A673 (cell line): ENCODE measurements around the gene AKIRIN1.

ENCODE experiments used
- EZH2 ChIP-seq: fragments of 200-600 bp; sonication (generic); IDR thresholded peaks from 2 replicates; pipeline ENCODE4 v1.6.1; 2017; ENCODE audit warnings: borderline replicate concordance, low read depth, mild to moderate bottlenecking, mixed read lengths, antibody characterized with exemption, low read length; ENCODE audit not compliant: poor library complexity, severe bottlenecking
- TF ChIP-seq, protein P1 (sequence below): fragments of 300-800, 200-600 bp; sonication (generic); conservative IDR thresholded peaks from 2 replicates; pipeline ENCODE4 v1.5.1; 2017; ENCODE audit warnings: low read depth, mild to moderate bottlenecking, antibody characterized with exemption, low read length, moderate library complexity, mixed read lengths

DNA sequence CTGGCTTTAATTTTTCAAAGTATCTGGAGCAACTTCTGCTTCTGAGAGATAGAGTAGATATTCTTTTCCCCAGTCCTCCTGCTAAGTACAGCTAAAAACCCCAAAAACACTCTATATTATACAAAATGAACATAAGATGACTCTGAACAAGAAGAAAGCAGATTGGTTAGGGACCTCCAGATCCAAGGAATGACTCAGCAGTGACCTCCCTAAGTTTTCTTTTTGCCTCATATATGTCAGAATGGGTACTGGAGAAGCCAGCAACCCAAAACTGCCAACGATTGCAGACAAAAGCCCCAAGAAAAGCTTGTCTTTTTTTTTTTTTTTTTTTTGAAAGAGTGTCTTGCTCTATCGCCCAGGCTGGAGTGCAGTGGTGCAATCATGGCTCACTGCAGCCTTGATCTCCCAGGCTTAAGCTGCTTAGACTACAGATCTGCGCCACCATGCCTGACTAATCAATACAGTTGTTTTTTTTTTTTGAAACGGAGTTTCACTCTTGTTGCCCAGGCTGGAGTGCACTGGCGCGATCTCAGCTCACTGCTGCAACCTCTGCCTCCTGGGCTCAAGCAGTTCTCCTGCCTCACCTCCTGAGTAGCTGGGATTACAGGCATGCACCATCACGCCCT, 57.8 kb downstream of the AKIRIN1 start:
- TF ChIP-seq, protein P1, sequence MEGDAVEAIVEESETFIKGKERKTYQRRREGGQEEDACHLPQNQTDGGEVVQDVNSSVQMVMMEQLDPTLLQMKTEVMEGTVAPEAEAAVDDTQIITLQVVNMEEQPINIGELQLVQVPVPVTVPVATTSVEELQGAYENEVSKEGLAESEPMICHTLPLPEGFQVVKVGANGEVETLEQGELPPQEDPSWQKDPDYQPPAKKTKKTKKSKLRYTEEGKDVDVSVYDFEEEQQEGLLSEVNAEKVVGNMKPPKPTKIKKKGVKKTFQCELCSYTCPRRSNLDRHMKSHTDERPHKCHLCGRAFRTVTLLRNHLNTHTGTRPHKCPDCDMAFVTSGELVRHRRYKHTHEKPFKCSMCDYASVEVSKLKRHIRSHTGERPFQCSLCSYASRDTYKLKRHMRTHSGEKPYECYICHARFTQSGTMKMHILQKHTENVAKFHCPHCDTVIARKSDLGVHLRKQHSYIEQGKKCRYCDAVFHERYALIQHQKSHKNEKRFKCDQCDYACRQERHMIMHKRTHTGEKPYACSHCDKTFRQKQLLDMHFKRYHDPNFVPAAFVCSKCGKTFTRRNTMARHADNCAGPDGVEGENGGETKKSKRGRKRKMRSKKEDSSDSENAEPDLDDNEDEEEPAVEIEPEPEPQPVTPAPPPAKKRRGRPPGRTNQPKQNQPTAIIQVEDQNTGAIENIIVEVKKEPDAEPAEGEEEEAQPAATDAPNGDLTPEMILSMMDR = no peak
- TF ChIP-seq EZH2 = no peak
